ENCODE results near the gene IFNA17.
"Not testable (repeated sequence)": the region's sequence is repeated elsewhere in the genome, so short reads cannot be mapped to it uniquely, and the experiment has no call there.

IFNA17 gene

DNA sequence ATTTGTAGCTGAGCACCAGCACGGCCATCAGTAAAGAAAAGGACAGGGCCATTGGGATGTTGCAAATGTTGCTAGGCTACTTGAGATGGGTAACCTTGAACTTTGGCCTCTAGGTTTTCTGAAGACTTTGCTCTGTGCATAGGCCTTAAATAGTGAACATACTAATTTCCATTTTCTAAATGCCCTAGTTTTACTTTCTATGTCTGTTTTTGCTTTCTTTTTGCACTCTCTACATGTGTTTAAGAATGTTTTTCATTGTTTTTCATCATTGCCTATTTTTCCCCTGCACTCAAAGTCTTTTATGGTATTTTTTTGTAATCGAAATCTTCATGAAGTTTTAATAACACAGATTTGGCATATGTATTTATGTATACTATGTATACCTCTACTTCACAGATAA is at the start of gene IFNA17:
TSS of gene IFNA17 (minus strand) at position 101 of the 400 bp plus-strand sequence. CDS start at position 52, 49 bp downstream.
- DNase-seq (ENCODE audit: low read depth, low spot score) = no peak

DNA sequence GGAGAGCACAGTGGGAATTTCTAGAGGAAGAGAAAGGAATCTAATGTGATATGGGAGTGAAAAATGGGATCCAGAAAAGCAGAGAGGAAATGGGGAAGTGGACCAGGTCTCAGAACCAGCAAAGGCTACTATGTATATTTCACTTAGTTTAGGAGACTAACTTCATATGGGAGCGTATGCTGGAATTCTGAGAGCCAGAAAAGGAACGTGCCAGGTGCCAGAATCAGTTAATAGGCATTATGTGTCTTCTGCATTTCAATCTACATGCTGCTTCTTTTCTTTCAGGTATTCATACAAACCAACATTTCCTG is 40.3 kb upstream of the IFNA17 start:
- H3K27ac ChIP-seq = no peak overlapping the region
- no peak for DNase-seq (ENCODE audit: low read depth, low spot score)

More for the DNA sequence above, at the start of gene IFNA17:
- no peak within 1 kb of the TSS for H3K27ac ChIP-seq

GRCh38 chr9:21267485-21268346 is 39.7 kb upstream of the IFNA17 start:
- no peak overlapping the region for H3K27ac ChIP-seq
- DNase-seq (ENCODE audit: low read depth, low spot score) = no peak

DNA sequence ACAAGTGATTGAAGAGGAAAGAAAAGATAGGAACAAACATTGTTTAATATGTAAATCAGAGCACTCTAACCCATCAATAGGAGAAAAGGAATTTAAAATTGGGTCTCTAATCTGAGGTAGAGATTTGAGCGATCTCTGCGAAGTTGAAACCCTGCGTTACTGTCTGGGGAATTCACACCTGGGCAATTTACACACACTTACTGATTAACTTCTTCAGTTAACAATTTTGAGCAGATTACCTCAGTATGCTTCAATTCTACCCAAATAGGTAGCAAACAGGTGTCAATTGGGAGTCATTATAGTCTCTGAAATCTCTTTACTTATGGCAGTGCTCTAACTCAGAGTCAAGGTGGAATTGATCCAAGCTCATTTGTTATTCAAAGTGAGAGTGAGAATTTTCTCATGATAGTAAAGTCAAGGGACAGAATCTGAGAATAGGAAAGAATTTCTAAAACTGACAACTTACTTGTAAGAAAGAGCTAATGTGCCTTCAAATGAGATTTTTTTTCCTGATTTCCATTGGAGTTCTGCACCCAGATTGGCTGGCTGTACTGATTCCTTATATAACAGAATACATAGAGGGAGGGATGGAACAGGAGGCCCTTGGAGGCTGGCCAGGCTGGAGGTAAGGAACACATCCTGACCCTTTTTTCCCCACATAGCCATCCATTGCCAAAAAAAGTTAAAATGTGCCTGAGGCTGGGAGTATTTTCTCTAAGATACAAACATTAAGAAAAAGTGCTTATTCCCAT is 38.9 kb upstream of the IFNA17 start:
- no peak overlapping the region for H3K27ac ChIP-seq
- no peak for DNase-seq (ENCODE audit: low read depth, low spot score)

DNA sequence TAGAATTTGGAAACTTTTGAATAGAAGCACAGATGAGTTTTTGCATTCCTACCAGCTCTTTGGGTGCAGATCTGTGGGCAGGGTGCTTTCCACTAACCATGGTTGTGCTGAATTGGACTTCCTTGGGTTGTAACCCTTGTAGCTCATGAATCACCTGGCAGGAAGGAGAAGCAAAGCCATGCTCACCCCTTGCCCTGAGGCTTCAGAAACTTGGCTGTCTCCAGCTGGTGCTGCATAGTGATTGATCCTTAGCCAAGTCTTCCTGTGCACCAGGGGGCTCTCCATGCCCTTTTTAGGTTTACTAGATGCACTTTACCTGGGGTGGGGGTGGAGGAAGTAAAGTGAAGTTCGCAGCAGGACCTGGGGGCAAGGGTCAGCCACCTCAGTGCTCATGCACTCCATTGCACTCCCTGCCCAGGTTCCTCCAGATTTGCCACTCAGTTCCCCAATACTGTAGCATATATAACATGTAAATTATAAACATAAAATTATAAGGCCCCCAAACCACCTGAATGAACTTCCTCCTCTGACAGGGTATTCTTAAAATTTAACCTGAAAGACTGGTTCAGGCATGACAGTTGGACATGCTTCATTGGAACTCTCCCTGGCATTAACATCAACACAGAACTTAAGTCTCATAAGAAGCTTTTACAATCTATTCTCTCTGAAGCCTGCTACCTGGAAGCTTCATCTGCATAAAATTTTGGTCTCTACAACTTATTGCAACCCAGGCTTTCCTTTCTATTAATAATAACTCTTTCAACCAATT is 37.6 kb upstream of the IFNA17 start:
- H3K27ac ChIP-seq = no peak overlapping the region
- no peak for DNase-seq (ENCODE audit: low read depth, low spot score)

DNA sequence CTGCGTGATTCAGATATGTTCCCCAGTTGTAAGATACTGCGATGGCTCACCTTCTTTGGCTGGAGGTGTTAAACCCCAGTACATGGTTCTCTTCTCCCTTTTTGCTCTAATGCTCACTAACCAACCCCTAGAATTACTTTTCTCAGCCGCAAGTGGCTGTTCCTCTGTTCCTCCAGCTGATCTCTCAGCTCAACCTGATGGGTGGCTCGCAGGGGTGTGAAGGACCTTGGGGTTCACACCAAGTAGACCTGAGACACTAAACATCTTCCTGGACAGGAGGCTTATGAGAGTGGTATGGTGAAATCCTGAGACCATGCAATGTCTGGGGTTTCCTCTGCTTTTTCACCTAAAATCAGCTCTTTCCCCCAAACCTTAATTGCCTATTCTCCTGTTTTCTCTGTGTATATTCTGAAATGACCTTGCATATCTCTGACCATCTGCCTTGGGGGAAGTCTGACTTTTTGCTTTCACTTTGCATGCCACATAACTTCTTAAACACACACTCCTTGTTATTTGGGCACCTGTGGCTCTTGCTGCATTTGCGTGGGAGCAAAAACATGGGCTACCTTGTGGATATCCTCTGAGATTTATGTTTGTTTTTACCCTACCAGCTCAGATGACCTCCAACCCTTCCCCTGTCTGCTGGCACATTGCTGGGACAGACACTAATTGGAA is 27.7 kb upstream of the IFNA17 start:
- DNase-seq (ENCODE audit: low read depth, low spot score) = no peak
- no peak overlapping the region for H3K27ac ChIP-seq

- no peak for DNase-seq (ENCODE audit: low read depth, low spot score)
- H3K27ac ChIP-seq = no peak overlapping the region
Observed at GRCh38 chr9:21252721-21253547, 24.9 kb upstream of the IFNA17 start.

DNA sequence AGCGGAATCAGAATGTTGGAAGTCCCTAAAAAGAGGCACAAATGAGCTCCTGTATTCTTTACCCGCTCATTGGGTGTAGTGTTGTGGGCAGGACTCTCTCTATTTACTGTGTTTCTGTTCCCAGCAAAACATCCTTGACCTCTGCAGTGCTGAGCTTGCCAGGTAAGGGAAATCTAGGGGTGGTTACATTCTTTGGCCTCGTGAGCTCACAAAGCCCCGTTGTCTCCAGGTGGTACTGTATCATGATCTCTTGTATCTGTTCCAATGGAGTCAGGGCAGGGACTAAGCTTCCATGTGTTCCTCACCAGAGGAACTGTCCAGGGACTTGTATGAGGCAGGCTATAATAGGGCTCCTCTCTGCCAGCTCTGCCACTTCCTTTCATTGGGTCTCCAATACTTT is 23.6 kb upstream of the IFNA17 start:
- no peak for DNase-seq (ENCODE audit: low read depth, low spot score)
- no peak overlapping the region for H3K27ac ChIP-seq

DNA sequence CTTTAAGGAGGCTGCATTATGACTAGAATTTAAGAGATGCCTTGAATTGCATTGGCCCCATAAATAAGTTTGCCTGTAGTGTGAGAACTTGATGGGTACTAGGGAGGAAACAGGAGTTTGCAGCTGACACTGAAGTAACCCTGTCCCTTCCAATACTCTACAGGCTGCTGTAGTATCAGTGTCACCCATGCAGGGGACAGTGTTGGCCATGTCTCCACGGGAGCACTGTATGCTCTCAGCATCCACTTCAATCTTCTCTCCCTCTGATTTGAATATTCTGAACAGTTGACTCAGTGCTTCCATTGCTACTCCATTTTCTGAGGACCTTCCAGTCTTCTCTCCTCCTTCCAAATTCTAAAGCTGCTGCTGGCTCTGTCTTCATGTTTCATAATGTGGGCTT is 23.2 kb upstream of the IFNA17 start:
- no peak for DNase-seq (ENCODE audit: low read depth, low spot score)
- no peak overlapping the region for H3K27ac ChIP-seq

DNA sequence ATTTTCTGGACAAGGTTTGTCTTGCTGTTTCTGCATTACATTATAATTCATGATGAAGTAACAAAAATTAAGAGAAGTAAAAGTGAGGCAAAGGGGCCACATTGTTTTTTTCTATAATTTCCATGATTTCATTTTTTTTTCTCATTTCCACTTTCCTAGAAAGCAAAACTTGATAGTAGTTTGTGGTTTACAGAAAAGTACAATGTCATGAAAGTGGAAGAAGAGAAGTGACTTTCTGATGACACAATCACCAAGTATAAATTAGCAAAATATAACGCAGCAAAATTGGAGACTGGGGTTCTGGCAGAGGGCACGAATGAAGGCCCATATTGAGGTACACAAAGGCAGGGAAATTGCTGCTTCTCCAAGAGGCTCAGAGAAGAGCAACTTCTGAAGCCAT is 16.8 kb upstream of the IFNA17 start:
- no peak overlapping the region for H3K27ac ChIP-seq
- no peak for DNase-seq (ENCODE audit: low read depth, low spot score)

DNA sequence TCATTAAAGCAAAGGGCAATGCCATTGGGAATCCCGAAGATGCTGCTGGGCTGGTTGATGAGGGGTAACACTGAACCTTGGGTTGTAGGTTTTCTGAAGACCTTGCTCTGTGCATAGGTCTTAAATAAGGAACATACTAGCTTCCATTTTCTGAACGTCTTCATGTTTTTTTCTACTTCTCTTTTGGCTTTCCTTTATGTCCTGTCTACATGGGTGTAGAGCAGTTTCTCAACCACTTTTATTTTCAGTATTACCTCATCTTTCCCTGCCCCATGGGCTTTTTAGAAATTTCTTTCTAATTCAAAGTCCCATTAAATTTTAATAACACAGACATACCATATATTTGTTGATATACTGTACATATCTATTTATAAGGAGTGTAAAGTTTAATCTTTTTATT is 11.9 kb upstream of the IFNA17 start, which contains the start of gene IFNA14:
TSS of gene IFNA14 (minus strand) at position 95 of the 400 bp plus-strand sequence. CDS start at position 25, 70 bp downstream.
- no peak within 1 kb of the TSS for H3K27ac ChIP-seq
- no peak for DNase-seq (ENCODE audit: low read depth, low spot score)

DNA sequence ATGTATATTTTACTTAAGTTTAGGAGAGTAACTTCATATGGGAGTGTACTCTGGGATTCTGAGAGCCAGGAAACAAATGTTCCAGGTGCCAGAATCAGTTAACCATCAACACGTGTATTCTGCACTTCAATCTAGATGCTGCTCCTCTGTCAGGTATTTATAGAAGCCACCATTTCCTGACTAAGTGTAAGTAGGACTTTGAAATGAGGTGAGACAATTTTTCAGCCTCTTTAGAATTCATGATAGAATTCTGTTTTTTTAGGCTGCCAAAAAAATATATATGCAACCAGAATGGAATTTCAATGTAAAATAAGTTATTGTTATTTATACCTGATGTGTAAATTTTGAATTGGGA is 8.3 kb upstream of the IFNA17 start:
- H3K27ac ChIP-seq; DNase-seq (ENCODE audit: low read depth, low spot score): not testable (repeated sequence)

GRCh38 chr9:21235468-21236359 is 7.7 kb upstream of the IFNA17 start:
- not testable (repeated sequence) for H3K27ac ChIP-seq; DNase-seq (ENCODE audit: low read depth, low spot score)

GRCh38 chr9:21234153-21234687 is 6.2 kb upstream of the IFNA17 start:
- H3K27ac ChIP-seq = no peak overlapping the region
- no peak for DNase-seq (ENCODE audit: low read depth, low spot score)

- H3K27ac ChIP-seq = no peak overlapping the region
- DNase-seq (ENCODE audit: low read depth, low spot score) = no peak
Observed at GRCh38 chr9:21233258-21233657, 5.2 kb upstream of the IFNA17 start.

GRCh38 chr9:21217211-21217610 is 10.8 kb downstream of the IFNA17 start, which contains the start of gene IFNA16:
TSS of gene IFNA16 (minus strand) at chr9:21217311. CDS start at chr9:21217305, 6 bp downstream.
- DNase-seq (ENCODE audit: low read depth, low spot score); H3K27ac ChIP-seq: not testable (repeated sequence)

GRCh38 chr9:21213411-21214326 is 14.4 kb downstream of the IFNA17 start:
- H3K27ac ChIP-seq; DNase-seq (ENCODE audit: low read depth, low spot score): not testable (repeated sequence)

Measured in epithelial cell of prostate (primary cell).